GM18858 (cell line): ENCODE data around the gene SRI.
"Not testable (repeated sequence)": the region's sequence is repeated elsewhere in the genome, so short reads cannot be mapped to it uniquely, and the experiment has no call there.

ENCODE experiments used
- ATAC-seq: cut with Tn5 transposase; IDR thresholded peaks from one replicate; pipeline ENCODE4 v1.9.1; 2021; ENCODE audit not compliant: unreplicated experiment

Gene SRI, protein sequence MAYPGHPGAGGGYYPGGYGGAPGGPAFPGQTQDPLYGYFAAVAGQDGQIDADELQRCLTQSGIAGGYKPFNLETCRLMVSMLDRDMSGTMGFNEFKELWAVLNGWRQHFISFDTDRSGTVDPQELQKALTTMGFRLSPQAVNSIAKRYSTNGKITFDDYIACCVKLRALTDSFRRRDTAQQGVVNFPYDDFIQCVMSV

DNA sequence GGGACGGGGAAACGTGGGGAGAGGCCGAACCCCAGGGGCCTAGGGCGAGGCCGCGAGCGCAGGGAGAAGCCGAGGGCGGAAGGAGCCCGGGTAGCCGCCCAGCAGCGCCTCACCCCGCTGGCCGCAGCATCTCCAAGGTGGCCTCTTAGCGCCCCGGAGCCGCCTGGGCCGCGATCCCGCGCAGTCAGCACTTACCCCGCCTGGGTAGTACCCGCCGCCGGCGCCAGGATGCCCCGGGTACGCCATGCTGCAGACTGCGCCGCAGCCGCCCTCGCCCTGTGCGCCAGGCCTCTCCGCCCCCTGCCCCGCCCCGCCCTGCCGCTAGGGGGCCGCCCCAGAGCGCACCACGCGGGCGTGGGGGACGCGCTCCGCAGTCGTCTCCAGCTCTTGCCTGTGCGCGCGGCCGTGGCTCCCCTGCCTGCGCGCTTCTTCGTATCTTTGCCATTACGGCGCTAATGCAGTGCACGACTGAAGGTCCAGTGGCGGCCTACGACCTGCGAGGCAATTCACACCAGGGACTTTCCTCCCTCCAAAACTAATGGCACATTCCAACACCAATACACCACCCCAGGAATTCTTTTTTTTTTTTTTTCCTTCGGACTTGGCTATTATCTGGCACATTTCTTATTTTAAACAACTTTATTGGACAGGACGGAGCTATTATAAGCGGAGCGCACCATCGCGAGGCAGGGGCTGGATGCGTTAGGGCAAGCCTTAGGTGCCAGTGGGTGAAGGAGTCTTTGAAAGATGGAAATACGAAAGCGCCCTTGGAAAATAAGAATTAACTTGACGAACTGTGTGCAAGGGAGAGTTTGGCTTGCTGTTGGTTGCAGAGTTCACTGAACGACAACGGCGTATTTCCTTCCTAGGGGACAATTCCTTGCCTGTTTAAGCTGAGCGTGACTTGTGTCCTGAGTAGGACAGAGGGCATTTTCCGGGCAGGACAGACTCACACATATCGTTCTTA, at the start of gene SRI:
SRI (minus strand) TSS at position 258 of the 967 bp plus-strand sequence; CDS start at position 246, 12 bp downstream.
- peak; percentile 41 for ATAC-seq

DNA sequence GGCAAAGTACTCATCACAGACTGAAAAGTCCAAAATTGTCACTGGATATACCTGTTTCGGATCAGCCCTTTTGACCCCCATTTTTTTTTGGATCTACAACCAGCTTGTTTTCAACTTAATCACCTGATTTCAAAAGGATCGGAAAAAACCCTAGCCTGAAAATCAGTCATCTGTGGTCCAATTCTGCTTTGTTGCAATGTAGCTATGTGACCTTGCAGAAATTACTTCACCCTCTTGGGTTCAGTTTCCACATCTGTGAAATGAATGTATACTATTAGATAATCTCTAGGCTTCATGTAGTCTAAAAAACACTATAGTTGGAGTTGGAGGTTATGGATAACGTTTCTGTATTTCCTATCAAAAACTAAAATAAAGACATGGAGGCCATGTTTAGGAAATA, 49.7 kb upstream of the SRI start:
- no peak for ATAC-seq

DNA sequence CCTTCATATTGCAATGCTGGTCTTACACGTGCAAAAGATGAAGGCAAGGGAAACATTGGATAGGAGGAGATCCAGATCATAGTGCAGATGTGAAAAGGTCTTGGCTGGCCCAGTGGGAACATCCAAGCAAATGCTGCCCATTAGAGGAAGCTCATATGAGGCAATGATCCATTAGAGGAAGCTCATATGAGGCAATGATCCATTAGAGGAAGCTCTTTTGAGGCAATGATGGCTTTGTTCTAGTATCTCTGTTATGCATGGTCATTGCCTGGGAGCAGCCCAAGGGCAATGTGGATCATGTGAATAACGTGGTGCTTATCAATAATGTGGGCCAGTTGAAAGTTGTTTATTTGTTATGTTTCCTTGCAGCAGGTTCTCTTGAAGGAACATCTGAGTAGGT, 49.0 kb upstream of the SRI start:
- no peak for ATAC-seq

DNA sequence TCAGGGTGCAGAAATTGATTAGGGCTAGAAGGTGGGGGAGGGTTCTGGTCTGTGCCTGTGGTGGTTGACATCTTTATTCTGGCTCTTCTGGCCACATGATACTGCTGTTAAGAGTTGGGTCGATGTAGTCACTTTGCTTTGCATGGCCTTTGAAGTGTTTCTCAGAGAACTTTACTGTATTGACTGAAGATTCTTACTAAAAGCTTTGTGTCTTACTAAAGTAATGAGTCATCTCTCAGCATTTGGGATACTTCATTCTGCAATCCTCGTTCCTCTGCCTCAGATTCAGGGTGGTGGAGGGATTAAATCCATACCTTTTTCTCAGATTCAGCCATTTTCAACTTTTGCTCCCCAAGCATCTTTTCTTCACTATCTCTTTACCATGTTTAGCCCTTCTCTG, 48.2 kb upstream of the SRI start:
- no peak for ATAC-seq

DNA sequence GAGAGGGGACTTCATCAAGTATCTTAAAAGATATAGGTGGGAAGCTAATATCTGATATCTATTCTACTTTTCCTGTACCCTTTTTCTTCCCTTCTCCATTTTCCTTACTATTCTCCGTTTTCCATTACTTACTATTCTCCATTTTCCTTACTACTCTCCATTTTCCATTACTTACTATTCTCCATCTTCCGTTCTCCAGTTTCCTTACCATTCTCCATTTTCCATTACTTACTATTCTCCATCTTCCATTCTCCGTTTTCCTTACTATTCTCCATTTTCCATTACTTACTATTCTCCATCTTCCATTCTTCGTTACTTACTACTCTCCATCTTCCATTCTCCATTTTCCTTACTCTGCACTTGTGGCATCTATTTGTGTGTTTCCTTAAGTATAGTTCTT, 47.6 kb upstream of the SRI start:
- no peak for ATAC-seq

DNA sequence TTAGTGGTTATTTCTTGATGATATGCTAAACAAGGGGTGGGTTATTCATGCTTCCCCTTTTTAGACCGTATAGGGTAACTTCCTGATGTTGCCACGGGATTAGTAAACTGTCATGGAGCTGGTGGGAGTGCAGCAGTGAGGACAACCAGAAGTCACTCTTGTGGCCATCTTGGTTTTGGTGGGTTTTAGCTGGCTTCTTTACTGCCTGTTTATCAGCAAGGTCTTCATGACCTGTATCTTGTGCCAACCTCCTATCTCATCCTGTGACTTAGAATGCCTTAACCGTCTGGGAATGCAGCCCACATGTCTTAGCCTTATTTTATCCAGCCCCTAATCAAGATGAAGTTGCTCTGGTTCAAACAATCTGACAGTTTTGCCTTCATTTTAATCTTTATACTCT, 45.1 kb upstream of the SRI start:
- ATAC-seq: not testable (repeated sequence)

DNA sequence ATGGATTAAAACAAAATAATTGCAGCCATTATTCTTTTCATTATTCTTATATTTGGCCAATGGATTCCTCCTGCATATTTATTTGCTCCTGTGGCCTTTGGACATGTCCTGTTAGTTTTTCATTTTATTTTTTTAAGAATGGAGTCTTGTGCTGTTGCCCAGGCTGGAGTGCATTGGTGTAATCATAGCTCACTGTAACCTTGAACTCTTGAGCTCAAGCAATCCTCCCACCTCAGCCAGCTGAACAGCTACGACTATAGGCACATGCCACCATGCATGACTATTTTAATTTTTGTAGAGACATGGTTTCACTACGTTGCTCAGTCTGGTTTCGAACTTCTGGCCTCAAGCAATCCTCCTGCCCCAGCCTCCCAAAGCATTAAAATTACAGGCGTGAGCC, 42.7 kb upstream of the SRI start:
- ATAC-seq: no peak

DNA sequence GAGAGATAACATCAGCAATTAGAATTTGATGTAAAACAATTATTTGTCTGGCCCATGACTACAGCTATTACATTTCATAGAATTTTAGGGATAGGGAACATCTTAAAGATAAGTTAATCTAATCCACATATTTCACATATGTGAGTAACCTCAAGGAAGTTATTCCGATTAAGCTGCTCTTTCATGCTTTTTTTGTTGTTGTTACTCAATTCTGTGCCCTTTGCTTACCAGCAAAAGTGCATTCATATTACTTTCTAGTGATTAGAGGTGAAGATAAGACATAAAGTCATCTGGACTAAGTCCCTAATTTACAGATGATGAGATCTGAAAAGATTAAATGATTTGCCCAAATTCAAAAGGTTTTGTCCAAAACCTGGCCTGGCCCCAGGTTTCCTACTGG, 40.9 kb upstream of the SRI start:
- ATAC-seq: no peak

DNA sequence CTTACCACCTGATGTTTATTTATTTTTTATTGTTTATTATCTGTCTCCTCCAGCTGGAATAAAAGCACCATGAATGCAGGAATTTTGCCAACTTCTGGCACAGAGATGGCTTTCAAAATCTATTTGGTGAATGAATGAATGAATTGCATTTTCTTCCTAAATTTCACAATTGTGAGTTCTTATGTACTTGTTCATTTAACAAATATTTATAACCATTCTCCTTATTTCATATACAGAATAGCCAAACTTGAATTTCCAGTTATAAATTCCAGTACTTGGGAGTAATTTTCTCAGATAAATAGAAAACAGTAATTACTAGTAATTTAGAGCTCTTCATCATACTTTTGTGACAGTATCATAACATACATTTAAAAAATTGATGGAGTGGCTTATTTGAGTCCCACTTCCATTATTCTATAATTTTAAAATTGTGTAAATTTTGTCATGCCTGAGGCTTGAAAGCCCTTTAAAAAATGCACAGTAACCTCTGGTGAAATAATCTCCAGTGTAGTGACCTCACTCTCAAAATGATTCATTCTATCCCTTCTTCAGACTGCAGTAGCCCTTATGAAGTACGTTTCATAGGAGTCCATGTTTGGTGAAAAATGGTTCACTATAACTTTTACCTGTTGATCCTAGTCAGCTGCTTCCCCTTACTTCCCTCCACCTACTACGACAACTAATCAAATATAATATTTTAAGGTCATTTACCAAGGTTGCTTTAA, 40.0 kb upstream of the SRI start:
- ATAC-seq: no peak

DNA sequence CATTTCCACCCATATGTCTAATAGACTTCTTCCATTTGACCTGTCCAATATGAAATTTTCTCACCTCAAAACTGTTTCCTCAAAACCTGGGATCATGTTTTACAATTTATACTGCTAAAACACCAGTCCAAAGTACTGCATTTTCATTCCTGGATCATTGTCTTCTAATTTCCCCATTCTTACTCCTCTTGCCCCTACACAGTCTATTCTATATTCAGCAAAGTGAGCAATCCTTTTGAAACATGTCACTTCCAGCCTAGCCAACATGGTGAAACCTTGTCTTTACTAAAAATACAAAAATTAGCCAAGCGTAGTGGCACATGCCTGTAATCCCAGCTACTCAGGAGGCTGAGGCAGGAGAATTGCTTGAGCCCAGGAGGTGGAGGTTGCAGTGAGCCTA, 38.5 kb upstream of the SRI start:
- ATAC-seq: not testable (repeated sequence)

DNA sequence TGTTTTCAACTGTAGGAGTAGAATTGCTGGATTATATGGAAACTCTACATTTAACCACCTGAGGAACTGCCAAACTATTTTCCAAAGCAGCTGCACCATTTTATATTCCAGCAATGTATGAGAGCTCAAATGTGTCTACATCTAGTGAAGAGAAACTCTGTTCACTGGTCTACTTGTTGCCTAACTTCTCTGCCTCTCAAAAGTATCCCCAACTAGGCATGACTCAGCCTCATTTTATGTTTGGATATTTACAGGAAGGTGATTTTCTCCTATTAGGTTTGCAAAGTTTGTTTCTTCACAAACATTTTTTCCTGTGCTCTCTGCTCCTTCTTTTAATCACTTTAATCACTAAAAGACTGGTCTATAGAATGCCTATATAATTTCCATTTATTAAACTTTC, 37.1 kb upstream of the SRI start:
- ATAC-seq: no peak

DNA sequence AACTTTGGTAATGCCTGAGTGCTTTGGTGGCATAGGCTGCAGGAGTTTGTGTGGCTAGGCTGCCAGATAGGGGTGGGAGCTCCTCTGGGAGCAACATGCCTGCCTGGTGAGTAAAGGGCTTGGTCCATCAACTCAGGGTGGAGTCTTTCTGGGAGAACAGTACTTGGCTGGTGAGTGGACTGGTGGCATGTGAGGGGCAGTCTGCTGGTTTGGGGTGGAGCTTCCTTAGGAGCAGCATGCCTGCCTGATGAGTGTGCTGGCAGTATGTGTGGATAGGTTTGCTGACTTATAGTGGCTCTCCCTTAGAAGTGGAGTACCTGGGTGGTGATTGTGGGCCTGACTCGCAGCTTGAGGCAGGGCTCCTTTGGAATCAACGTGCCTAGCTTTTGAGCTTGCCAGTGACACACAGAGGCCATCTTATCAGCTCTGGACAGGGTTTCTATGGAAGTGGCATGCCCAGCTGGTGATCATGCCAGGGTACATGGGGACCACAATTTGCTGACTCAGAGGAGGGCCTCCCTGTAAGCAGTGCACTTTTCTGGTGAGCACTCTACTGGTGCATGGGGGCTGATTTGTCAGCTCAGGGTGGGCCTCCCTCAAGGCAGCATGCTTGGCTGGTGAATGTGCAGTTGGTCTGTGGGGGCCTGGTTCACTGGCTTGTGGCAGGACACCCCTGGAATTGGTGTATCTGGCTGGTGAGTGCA, 35.0 kb upstream of the SRI start:
- no peak for ATAC-seq

DNA sequence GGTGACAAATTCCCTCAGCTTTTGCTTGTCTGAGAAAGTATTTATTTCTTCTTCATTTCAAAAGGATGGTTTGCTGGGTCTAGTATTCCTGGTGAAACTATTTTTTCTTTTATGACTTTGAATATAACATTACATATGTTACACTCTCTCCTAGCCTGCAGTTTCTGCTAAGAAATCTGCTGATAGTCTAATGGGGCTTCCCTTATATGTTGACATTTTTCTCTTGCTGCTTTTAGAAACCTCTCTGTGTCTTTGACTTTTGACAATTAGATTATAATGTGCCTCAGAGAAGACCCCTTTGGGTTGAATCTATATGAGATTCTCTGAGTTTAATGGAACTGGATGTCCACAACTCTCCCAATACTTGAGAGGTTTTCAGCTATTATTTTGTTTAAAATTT, 33.8 kb upstream of the SRI start:
- no peak for ATAC-seq

DNA sequence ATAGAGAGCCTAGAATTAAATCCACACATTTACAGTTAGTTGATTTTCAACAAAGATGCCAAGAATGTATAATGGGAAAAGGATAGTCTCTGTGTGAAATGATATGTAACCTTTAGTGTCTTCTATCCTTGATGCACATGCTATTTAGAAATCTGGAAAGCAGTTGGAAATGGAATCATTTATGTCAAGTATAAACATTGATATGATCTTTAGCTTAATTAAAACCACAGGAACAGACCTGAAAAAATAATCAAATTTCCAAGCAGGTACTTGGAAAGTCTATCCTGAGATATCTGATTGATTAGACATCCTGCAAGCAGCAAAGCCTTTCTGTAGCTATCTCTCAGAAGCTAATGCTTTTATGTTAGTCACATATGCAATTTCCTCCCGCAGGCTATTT, 24.4 kb upstream of the SRI start:
- ATAC-seq: no peak

DNA sequence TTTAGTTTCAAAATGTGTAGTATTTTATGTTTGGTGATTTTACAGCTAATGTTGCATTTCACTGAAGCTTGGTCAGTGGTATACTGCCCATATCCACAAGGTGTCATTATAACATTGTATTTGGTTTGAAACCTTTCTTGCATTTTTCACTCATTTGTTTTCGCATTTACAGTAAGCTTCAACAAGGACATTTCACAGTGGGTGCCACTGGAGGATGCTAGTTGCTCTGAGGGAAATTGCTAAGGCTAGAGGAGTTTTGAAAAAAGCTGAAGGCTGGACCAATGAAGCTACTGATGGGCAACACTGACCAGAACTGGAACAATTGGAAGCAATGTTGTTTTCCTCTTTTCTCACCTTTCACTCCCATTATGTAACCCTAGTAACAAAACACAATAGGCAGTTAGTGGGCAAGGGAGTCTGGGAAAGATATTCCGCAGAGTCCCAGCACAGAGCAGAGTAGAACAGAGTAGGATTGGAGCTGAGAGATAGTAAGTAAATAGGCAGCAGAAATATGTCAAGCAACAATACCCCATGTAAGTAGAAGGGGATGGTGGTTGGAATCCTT, 23.6 kb upstream of the SRI start:
- peak; percentile 77 for ATAC-seq

DNA sequence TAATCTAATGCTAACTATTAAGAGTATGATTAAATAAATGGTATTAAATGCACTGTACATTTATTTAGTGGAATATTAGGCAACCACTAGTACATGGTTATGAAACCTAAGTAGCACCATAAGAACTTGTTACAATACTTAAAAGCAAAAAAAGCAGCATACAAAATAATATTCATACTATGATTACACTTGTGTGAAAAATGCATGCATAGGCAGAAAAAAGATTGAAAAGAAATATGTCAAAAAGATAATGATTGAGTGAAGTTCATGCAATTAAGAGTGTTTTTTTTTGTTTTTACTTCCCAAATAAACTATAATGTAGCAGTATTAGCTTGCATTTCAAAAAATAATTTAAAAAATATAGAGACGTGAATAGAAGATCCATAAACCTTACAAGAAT, 20.0 kb upstream of the SRI start:
- no peak for ATAC-seq

DNA sequence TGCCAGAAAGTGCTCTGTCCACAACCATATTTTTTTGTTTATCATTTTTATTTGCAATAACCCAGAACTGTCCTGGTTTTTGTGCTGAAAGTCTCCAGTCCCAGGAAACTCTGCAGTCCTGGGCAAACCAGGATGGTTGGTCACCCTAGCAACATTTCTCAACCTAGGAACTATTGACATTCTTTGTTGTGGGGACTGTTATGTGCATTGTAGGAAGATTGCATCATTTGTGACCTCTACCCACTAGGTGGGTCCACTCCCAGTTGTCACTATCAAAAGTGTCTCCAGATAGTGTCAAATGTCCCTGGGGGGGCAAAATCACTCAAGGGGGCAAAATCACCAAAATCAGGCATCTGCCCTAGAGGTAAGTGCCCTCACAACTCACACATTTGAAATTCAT, 14.0 kb upstream of the SRI start:
- ATAC-seq: no peak

DNA sequence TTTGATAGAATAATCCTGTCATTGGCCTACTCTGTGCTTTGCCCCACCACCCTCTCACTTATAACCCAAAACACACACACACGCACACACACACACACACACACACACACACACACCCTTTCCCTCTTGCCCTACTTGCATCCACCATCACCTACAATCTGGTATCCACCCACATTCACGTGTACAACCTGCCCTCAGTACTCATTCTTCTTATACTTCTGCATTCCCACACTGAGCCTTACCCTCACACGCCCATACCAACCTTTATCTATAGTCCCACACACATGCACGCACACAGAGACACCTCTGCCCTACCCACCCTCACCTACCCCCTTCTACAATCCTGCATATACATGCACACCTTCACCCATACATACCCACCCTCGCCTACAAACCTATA, 10.8 kb upstream of the SRI start:
- no peak for ATAC-seq

DNA sequence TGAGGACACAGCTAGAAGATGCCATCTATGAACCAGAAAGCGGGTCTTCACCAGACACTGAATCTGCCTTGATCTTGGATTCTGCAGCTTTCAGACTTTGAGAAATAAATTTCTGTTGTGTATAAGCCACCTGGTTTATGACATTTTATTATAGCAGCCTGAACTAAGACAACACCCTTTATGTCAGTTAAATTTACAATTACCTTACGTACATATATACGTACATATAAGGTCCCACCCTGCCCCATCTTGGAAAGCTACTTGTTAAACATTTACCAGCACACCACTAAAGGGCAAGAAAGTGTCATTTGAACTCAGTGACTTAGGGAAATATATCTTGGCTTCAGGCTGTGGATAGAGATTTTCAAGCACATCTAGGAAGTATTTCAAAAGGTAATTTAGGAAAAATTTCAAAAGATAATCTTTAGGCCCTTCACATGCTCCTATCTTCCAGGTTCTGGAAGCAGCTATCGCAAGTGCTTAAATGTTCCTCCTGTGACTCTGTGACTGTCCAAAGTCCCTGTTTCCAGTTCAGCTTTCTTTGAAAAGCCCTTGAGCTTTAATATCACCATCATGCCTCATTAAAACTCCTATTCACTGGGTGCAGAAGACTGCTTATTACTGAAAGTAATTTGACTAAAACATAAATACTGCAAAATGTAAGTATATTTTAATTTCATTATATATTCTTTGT, 9.6 kb upstream of the SRI start:
- ATAC-seq: no peak

DNA sequence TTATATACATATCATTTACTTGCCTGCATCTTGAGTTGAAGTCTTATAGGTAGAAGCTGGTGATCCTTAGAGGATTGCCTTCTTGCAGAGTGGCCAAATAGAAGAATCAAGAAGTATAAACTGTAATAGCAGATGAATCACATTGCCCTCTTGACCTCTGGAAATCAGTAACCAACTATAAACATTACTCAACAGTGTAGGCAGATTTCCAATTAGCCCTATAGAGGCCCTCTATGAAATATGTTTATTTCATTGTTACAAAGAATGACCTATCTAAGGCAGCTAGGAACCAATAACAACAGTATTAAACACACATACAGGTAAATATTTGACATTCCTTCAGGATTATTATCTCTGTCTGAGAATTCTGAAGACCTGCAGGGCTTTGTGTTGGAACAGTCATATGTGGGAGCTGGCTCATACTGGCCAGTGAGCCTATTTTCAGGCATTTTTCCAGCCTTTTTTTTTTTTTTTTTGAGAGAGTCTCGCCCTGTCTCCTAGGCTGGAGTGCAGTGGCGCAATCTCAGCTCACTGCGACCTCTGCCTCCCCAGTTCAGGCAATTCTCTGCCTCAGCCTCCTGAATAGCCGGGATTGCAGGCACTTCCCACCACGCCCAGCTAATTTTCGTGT, 7.2 kb upstream of the SRI start:
- ATAC-seq: no peak
